HUES48 (cell line): ENCODE results near the gene ANK3.
"Not testable (repeated sequence)": the region's sequence is repeated elsewhere in the genome, so short reads cannot be mapped to it uniquely, and the experiment has no call there.

Experiments
- H3K27ac ChIP-seq: one replicate; pipeline ENCODE4 v1.7.0; 2013; ENCODE audit warnings: low read depth, low read length, inconsistent platforms
- H3K27me3 ChIP-seq: 2 replicates; pipeline ENCODE4 v1.6.1; 2013; ENCODE audit warnings: mild to moderate bottlenecking, low read length; ENCODE audit not compliant: control insufficient read depth, insufficient read depth
- H3K36me3 ChIP-seq: 2 replicates; pipeline ENCODE4 v1.6.1; 2013; ENCODE audit warnings: low read length; ENCODE audit not compliant: control insufficient read depth, insufficient read depth
- H3K4me1 ChIP-seq: 2 replicates; pipeline ENCODE4 v1.6.1; 2013; ENCODE audit warnings: mild to moderate bottlenecking, low read length; ENCODE audit not compliant: control insufficient read depth, insufficient read depth
- H3K4me3 ChIP-seq: 2 replicates; pipeline ENCODE4 v1.5.1; 2013; ENCODE audit warnings: mild to moderate bottlenecking, low read depth, low read length
- H3K9ac ChIP-seq: 2 replicates; pipeline ENCODE4 v1.6.1; 2013; ENCODE audit warnings: mild to moderate bottlenecking, low read depth, low read length, moderate library complexity
- H3K9me3 ChIP-seq: 2 replicates; pipeline ENCODE4 v1.6.1; 2013; ENCODE audit warnings: low read length; ENCODE audit not compliant: control insufficient read depth, insufficient read depth

ANK3 gene

DNA sequence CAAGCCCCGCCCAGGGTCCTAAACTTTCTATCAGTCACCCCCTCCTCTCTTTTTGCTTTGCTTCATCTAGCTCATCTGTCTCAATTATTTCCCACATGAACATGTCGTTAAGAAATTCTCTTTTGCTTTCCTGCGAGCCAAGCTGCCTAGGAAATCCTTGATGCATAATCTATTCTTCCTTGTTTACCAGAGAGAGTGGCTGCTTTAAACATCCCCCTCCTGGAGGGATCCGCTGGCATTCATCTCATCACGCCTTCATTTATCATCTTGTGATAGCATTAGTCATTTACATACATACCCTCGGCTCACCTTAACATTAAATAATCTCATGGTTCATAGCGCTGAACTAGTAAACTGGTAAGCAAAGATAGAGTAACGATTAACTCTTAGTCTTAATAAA is 96.7 kb downstream of the ANK3 start:
- Histone ChIP-seq H3K4me1 (peaks cover 7% of the 10 kb centered on the region), H3K36me3 (no peaks in the 10 kb centered on the region), H3K9me3 (no peaks in the 10 kb centered on the region), H3K4me3 (no peak overlapping the region), H3K27me3 (no peaks in the 10 kb centered on the region), H3K27ac (no peak overlapping the region), H3K9ac (no peak overlapping the region)

DNA sequence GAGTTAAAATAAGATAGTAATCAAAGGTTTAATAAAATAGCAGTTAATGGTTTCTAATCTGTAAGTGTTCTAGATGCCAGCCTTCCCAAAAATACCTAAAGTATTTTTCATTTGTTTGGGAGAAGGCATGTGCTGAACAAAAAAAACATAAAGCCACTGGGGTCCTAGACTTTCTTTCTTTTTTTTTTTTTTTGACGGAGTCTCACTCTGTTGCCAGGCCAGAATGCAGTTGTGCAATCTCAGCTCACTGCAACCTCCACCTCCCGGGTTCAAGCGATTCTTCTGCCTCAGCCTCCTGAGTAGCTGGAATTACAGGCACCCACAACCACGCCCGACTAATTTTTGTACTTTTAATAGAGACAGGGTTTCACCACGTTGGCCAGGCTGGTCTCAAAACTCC is 97.1 kb downstream of the ANK3 start:
- H3K4me1 ChIP-seq, H3K36me3 ChIP-seq, H3K27me3 ChIP-seq, H3K4me3 ChIP-seq, H3K27ac ChIP-seq, H3K9ac ChIP-seq, H3K9me3 ChIP-seq: not testable (repeated sequence)

DNA sequence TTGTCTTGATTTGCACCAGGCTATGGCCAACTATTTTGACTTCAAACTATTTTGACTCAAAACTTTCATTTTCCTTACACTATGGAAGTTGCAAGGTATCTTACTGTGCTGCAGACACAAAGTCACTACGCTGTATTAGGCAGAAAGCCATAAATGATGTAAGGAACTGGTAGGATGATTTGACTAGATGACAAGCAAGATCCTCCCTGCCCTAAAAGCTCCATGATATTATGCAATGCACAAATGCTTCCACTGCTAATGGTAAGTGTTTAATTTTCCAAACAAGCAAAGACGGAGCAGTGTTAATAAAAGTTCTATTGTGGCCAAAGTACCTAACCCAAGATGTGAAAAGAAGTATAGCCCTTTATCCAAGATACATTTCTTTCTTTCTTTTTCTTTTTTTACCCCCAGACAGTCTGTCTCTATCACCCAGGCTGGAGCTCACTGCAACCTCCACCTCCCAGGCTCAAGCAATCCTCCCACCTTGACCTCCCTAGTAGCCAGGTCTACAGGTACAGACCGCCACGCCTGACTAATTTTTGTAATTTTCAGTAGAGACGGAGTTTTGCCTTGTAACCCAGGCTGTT is 98.2 kb downstream of the ANK3 start:
- Histone ChIP-seq H3K36me3 (no peaks in the 10 kb centered on the region), H3K4me1 (no peaks in the 10 kb centered on the region), H3K9me3 (no peaks in the 10 kb centered on the region), H3K4me3 (no peak overlapping the region), H3K9ac (no peak overlapping the region), H3K27ac (no peak overlapping the region), H3K27me3 (no peaks in the 10 kb centered on the region)

DNA sequence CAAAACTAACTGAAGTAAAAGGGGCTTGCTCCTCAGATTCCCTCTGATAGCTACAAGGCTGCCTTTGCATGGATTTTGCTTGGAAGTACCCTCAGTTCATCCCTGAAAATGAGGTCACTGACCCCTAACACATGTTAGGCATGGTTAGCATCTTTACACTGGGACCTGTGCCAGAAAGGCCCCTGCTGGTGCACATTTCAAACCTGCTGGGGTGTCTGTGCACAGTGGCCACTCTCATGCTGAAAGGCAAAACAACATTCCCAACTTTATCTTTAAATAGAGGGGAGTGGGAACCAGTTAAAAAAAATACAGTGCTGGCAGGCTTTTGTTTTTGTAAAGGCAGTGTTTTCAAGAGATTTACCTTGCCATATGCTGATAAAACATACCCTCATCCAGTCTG is 99.1 kb downstream of the ANK3 start:
- no peak overlapping the region for H3K9ac ChIP-seq
- H3K27ac ChIP-seq: no peak overlapping the region
- H3K27me3 ChIP-seq: no peaks in the 10 kb centered on the region
- no peaks in the 10 kb centered on the region for H3K4me1 ChIP-seq
- H3K36me3 ChIP-seq: no peaks in the 10 kb centered on the region
- no peaks in the 10 kb centered on the region for H3K9me3 ChIP-seq
- no peak overlapping the region for H3K4me3 ChIP-seq

DNA sequence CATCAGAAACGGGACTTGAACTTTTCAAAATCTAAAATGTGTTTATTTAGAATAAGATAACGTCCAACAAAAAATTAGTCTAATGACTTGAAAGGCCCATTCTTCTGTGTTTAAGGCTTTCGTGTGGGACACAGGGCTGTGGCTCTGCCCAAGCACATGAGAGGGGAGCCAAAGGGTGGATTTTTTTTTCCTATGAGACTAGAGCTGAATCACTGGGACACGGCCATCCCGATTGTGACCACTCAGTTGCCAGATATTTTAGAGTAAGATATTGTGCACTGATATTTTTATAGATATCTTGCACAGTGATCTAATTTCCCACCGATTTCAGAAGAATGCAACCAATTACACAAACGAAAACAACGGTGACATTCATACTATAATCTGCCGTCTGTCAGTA is 99.9 kb downstream of the ANK3 start:
- Histone ChIP-seq H3K36me3 (no peaks in the 10 kb centered on the region), H3K27ac (no peak overlapping the region), H3K9ac (no peak overlapping the region), H3K9me3 (no peaks in the 10 kb centered on the region), H3K27me3 (no peaks in the 10 kb centered on the region), H3K4me3 (no peak overlapping the region), H3K4me1 (no peaks in the 10 kb centered on the region)

DNA sequence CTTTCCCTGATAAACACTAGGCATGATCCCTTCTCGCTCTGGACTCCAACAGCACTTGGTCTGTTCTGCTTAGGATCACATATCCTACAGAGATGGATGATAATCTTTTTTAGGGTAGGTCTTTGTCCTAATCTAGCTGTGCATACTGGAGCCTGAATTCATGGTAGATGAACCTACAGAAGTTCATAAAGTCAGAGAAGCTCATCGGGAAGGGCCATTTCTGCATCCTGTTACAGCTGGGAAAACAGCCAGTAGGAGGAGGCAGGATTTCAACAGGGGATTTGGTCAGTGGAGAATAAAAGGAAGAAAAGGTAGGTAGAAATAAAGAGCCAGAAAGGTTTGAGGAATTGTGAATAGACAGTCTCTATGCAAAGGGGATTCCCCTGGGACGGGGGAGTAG is 101.4 kb downstream of the ANK3 start:
- Histone ChIP-seq H3K9ac (no peak overlapping the region), H3K9me3 (no peaks in the 10 kb centered on the region), H3K27ac (no peak overlapping the region), H3K4me1 (no peaks in the 10 kb centered on the region), H3K4me3 (no peak overlapping the region), H3K36me3 (no peaks in the 10 kb centered on the region), H3K27me3 (no peaks in the 10 kb centered on the region)

DNA sequence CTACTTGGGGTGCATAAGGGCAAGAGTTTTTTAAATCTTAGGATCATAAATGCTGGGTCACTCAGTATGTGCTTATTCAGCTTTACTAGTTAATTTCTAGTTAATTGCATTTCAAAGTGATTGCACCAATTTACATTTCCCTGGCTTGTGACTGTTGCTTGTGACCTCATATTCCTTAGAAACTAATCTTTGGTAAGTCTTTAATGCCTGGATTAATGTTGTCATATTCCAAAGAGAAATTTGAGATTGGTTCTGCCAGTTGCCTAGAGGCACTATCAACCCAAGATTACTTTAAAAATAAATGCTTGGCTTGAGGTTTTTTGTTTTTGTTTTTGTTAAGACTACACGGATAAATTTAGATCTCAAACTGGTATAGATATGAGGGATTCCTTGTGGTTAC is 103.1 kb downstream of the ANK3 start:
- H3K27ac ChIP-seq: no peak overlapping the region
- no peaks in the 10 kb centered on the region for H3K27me3 ChIP-seq
- peaks cover 14% of the 10 kb centered on the region; the same call in 1 of the 2 replicates for H3K4me1 ChIP-seq
- H3K4me3 ChIP-seq: no peak overlapping the region
- H3K36me3 ChIP-seq: no peaks in the 10 kb centered on the region
- no peaks in the 10 kb centered on the region for H3K9me3 ChIP-seq
- H3K9ac ChIP-seq: no peak overlapping the region

DNA sequence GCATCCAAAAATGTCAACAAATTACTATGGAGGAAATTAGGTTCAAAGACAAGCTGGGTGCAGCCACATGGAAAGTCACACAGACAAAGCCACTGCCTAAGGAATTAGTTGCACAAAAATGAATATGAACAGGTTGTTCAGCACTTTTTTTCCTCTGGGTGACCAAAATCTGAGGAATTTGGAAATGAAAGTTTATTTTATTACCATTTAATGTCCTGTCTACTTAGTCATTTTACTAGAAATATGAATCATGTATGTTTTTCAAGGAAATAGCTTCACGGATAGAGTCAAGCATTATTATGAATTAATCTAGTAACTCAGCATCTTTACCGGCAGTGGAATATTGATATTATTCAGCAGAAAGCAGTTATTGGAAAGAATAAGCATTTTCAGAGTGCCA is 106.3 kb downstream of the ANK3 start:
- Histone ChIP-seq H3K4me1 (peaks cover 26% of the 10 kb centered on the region), H3K27me3 (no peaks in the 10 kb centered on the region), H3K4me3 (no peak overlapping the region), H3K9ac (no peak overlapping the region), H3K27ac (no peak overlapping the region), H3K36me3 (no peaks in the 10 kb centered on the region), H3K9me3 (no peaks in the 10 kb centered on the region)

DNA sequence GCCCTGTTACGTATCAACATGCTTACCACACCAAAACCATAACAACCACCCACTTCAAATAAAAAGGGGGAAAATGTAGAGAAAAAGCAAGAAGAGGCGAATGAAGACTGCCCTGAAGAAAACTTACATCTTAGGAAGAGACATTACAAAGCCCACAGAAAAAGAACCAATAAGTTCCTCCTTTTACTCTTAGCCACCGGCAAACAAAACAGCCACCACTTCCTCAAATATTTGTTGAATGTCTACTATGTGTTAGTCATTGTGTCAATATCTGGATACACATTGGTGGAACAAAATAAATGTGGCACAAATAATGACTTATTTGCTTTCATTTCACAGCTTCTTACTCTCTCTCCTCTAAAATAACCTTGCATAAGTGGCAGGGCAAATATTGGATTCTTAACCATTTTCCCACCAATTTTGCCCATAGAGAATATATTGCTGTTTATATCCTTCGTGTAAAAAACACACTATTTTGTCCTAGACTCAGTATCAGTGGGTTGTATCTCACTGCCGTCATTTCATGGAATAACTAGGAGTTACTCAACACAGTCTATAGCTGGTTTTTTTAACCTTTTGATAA is 106.8 kb downstream of the ANK3 start:
- Histone ChIP-seq H3K27ac (no peak overlapping the region), H3K27me3 (no peaks in the 10 kb centered on the region), H3K4me1 (peaks cover 26% of the 10 kb centered on the region), H3K36me3 (no peaks in the 10 kb centered on the region), H3K9ac (no peak overlapping the region), H3K4me3 (no peak overlapping the region), H3K9me3 (no peaks in the 10 kb centered on the region)

DNA sequence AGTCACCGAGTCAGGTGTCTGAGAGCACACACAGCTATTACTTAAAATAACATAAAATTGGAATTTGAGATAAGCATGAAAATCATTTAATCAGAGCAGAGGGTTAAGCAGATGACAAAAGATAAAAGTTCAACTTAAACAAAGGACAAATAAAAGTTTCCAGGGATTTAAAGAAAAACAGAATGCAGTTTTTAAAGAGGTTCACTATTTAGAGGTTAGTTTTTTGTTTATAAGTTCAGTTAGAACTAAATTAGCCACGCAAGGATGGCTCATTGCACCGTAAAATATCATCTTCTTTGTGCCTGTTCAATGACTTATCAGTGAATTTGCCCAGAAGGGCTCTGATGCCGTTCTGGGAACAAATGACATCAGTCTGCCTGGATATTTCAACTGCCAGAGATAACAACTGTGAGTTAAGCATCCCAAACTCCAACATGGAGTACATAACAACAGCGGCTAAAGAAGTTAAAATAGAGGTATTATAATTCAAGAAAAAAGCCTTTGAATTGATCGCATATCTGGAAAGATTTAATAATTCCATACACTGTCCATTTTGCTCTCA is 107.8 kb downstream of the ANK3 start:
- Histone ChIP-seq H3K27ac (no peak overlapping the region), H3K4me3 (no peak overlapping the region), H3K27me3 (no peaks in the 10 kb centered on the region), H3K9ac (no peak overlapping the region), H3K36me3 (no peaks in the 10 kb centered on the region), H3K4me1 (peaks cover 26% of the 10 kb centered on the region), H3K9me3 (no peaks in the 10 kb centered on the region)

DNA sequence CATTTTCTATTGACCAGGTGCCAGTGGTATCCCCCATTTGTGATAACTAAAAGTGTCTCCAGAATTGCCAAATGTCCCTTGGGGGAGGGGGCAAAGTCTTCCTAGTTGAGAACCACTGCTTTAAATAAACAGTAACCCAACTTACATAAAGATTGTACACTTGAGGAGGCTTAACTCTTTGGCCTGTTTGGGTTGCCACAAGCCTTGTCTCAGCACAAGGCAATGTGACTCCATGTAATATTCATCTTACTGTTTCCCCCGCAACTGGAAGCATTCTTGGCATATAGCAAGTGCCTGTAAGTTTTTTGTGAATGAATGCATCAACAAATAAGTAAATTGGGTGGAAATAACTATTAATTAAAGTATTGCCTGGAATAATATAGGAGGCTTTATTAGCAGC is 108.3 kb downstream of the ANK3 start:
- no peak overlapping the region for H3K27ac ChIP-seq
- no peaks in the 10 kb centered on the region for H3K36me3 ChIP-seq
- H3K4me1 ChIP-seq: peaks cover 26% of the 10 kb centered on the region
- no peak overlapping the region for H3K9ac ChIP-seq
- no peaks in the 10 kb centered on the region for H3K9me3 ChIP-seq
- no peak overlapping the region for H3K4me3 ChIP-seq
- no peaks in the 10 kb centered on the region for H3K27me3 ChIP-seq
